Vagina (tissue), 2 donors: ENCODE data around the gene NHERF1. TPM values are rescaled to one million over a fixed set of nuclear protein-coding genes. Genes with fewer than 3 reads are reported as not detected.
A peak's percentile ranks its signal among the peaks of the same experiment; 100 is the strongest.

Source experiments
- DNase-seq, 2 donors: peaks; one replicate each; pipeline ENCODE4 v3.0.0-alpha.2; 2017; ENCODE audit errors: extremely low spot score in 2 of 2
- H3K27ac ChIP-seq: fragments of 200-600 bp; sonication (generic); one replicate; pipeline ENCODE4 v1.5.1; 2019
- H3K27me3 ChIP-seq: fragments of 200-600 bp; sonication (generic); one replicate; pipeline ENCODE4 v1.5.1; 2019
- H3K36me3 ChIP-seq, 2 donors: fragments of 200-600 bp; sonication (generic); one replicate each; pipeline ENCODE4 v1.5.1; 2017 to 2019
- H3K4me1 ChIP-seq: fragments of 200-600 bp; sonication (generic); one replicate; pipeline ENCODE4 v1.5.1; 2019
- H3K4me3 ChIP-seq, 2 donors: fragments of 200-600 bp; sonication (generic); 1 replicate in 1 of 2; 2 replicates in 1 of 2; pipeline ENCODE4 v1.5.1; 2016 to 2019
- H3K9me3 ChIP-seq: fragments of 200-600 bp; sonication (generic); one replicate; pipeline ENCODE4 v1.5.1; 2019
- CTCF ChIP-seq, 3 experiments: fragments of 450-650 bp in 2 of 3; fragments of 200-600 bp in 1 of 3; sonication (generic) in 1 of 3; IDR thresholded peaks; one replicate each; pipeline ENCODE4 v1.5.1; 2017 to 2019; ENCODE audit warnings: antibody characterized with exemption in 3 of 3, mild to moderate bottlenecking in 2 of 3, moderate library complexity in 2 of 3
- POLR2A ChIP-seq, 2 donors: fragments of 450-650 bp; IDR thresholded peaks; one replicate each; pipeline ENCODE4 v1.6.1; 2017; ENCODE audit warnings: antibody characterized with exemption in 2 of 2, mild to moderate bottlenecking in 2 of 2, moderate library complexity in 2 of 2
- POLR2AphosphoS5 ChIP-seq, 2 donors: sonication (generic); formaldehyde crosslinking; IDR thresholded peaks; one replicate each; pipeline ENCODE4 v1.9.0; 2017; ENCODE audit warnings: antibody characterized with exemption in 2 of 2, mild to moderate bottlenecking in 2 of 2, low read depth in 1 of 2; ENCODE audit not compliant: insufficient read depth in 1 of 2
- intact Hi-C: fragments of 100-400 bp; cut with DNase I; formaldehyde crosslinking; loops from one replicate; pipeline ENCODE4 v1.15.1; 2023
- total RNA-seq: library from RNA; depleted of rRNA; stranded (reverse); fragments of >200 nt; gene quantifications from one replicate; pipeline ENCODE4 v1.2.3, GENCODE V29; 2016

Gene NHERF1
- total RNA-seq, 1 donor from 2014 or later = 57.2 TPM

- peaks cover 85% of the 10 kb centered on the region for H3K4me1 ChIP-seq
- TF ChIP-seq CTCF (IDR thresholded peaks at IDR 0.05) = no peak
- TF ChIP-seq POLR2AphosphoS5 (IDR thresholded peaks at IDR 0.05; ENCODE audit: insufficient read depth in 1 of 2, low read depth in 1 of 2) = no peak
- no peak for TF ChIP-seq POLR2A (IDR thresholded peaks at IDR 0.05)
Observed at GRCh38 chr17:74759243-74759801, 10.9 kb downstream of the NHERF1 start.

DNA sequence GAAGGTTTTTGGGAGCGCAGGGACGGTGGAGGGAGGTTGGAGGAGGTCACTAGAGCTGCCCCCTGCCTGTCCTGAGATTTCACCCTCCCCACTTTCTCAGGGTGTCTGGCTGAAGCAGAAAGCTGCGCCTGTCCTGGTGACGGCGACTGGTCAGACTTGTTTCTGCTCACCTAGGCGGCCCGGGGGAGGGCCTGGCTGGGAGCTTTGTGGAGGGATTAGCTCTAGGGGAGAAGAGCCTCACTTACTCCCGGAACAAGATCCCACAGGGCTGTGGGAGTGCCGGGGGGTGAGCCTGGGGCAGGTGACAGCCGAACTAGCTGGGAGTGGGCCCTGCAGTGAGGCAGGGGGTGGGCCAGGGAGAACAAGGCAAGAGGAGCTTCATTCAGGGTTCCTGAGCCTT, 11.5 kb downstream of the NHERF1 start:
- Histone ChIP-seq H3K27me3 (no peaks in the 10 kb centered on the region), H3K27ac (peak overlapping the region; percentile 85), H3K4me3 (no peak overlapping the region), H3K36me3 (peaks cover 0 to 6% of the 10 kb centered on the region in 2 donors), H3K4me1 (peaks cover 80% of the 10 kb centered on the region), H3K9me3 (no peaks in the 10 kb centered on the region)
- TF ChIP-seq POLR2A (IDR thresholded peaks at IDR 0.05) = no peak
- no peak for TF ChIP-seq POLR2AphosphoS5 (IDR thresholded peaks at IDR 0.05; ENCODE audit: insufficient read depth in 1 of 2, low read depth in 1 of 2)
- TF ChIP-seq CTCF (IDR thresholded peaks at IDR 0.05) = no peak
- no peak for DNase-seq
- intact Hi-C loops = no loop called here

More at GRCh38 chr17:74759243-74759801, 10.9 kb downstream of the NHERF1 start:
- H3K4me3 ChIP-seq = no peak overlapping the region
- H3K36me3 ChIP-seq = no peaks in the 10 kb centered on the region
- no peaks in the 10 kb centered on the region for H3K9me3 ChIP-seq
- H3K27ac ChIP-seq = peak overlapping the region; percentile 85
- no peak for DNase-seq
- no peaks in the 10 kb centered on the region for H3K27me3 ChIP-seq
- intact Hi-C loops = no loop called here

GRCh38 chr17:74760404-74761105, 12.1 kb downstream of the NHERF1 start:
- intact Hi-C loops = no loop called here
- Histone ChIP-seq H3K36me3 (peaks cover 0 to 6% of the 10 kb centered on the region in 2 donors), H3K27ac (peak overlapping the region; percentile 85), H3K27me3 (no peaks in the 10 kb centered on the region), H3K9me3 (no peaks in the 10 kb centered on the region), H3K4me1 (peaks cover 79% of the 10 kb centered on the region), H3K4me3 (no peak overlapping the region)
- no peak for DNase-seq
- TF ChIP-seq CTCF (IDR thresholded peaks at IDR 0.05) (no peak), POLR2AphosphoS5 (IDR thresholded peaks at IDR 0.05; ENCODE audit: insufficient read depth in 1 of 2, low read depth in 1 of 2) (no peak), POLR2A (IDR thresholded peaks at IDR 0.05) (no peak)

- H3K4me3 ChIP-seq = no peak overlapping the region
- intact Hi-C loops = no loop called here
- no peaks in the 10 kb centered on the region for H3K9me3 ChIP-seq
- no peak for DNase-seq
- peak overlapping the region; percentile 85 for H3K27ac ChIP-seq
- H3K4me1 ChIP-seq = peaks cover 85% of the 10 kb centered on the region
- H3K36me3 ChIP-seq = peaks cover 0 to 6% of the 10 kb centered on the region in 2 donors
- TF ChIP-seq CTCF (IDR thresholded peaks at IDR 0.05) (no peak), POLR2A (IDR thresholded peaks at IDR 0.05) (no peak)
- H3K27me3 ChIP-seq = no peaks in the 10 kb centered on the region
Observed at GRCh38 chr17:74761419-74761818, 13.0 kb downstream of the NHERF1 start.

DNA sequence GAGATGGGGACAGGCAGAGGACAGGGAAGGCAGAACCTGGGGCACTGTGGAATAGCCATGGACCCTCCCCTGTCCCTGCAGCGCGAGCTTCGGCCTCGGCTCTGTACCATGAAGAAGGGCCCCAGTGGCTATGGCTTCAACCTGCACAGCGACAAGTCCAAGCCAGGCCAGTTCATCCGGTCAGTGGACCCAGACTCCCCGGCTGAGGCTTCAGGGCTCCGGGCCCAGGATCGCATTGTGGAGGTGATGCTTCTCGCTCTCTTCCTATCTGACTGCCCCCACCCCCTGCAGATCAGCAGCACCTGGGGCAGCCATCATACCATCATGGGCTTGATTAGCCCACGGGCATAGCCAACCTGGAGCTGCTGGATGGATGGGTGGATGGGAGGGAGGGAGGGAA, 13.5 kb downstream of the NHERF1 start:
- no peak for DNase-seq
- Histone ChIP-seq H3K27me3 (no peaks in the 10 kb centered on the region), H3K4me3 (no peak overlapping the region), H3K27ac (peak overlapping the region; percentile 85), H3K4me1 (peaks cover 85% of the 10 kb centered on the region), H3K36me3 (peaks cover 0 to 6% of the 10 kb centered on the region in 2 donors), H3K9me3 (no peaks in the 10 kb centered on the region)
- no peak for TF ChIP-seq POLR2A (IDR thresholded peaks at IDR 0.05)
- TF ChIP-seq POLR2AphosphoS5 (IDR thresholded peaks at IDR 0.05; ENCODE audit: insufficient read depth in 1 of 2, low read depth in 1 of 2) = no peak
- TF ChIP-seq CTCF (IDR thresholded peaks at IDR 0.05) = no peak
- intact Hi-C loops = no loop called here
